Esophagus muscularis mucosa (tissue), 4 donors: ENCODE measurements around the gene ZBTB34. TPM values are rescaled to one million over a fixed set of nuclear protein-coding genes. Genes with fewer than 3 reads are reported as not detected.

Experiments used
- DNase-seq: peaks from one replicate; pipeline ENCODE4 v3.0.0-alpha.2; 2017; ENCODE audit errors: extremely low spot score
- H3K27ac ChIP-seq, 4 donors: fragments of 200-600 bp; sonication (generic); replicated peaks in 1 of 4; 1 replicate in 3 of 4; 2 replicates in 1 of 4; pipeline ENCODE4 v1.5.1; 2016 to 2019; ENCODE audit warnings: mild to moderate bottlenecking in 1 of 4
- H3K27me3 ChIP-seq, 4 donors: fragments of 200-600 bp; sonication (generic); one replicate each; pipeline versions ENCODE4 v1.5.1 to v1.6.0; 2016 to 2019
- H3K36me3 ChIP-seq, 4 donors: fragments of 200-600 bp; sonication (generic); one replicate each; pipeline ENCODE4 v1.5.1; 2016 to 2019
- H3K4me1 ChIP-seq, 4 donors: fragments of 200-600 bp; sonication (generic); one replicate each; pipeline ENCODE4 v1.5.1; 2016 to 2019
- H3K4me3 ChIP-seq, 4 donors: fragments of 200-600 bp; sonication (generic); 1 replicate in 2 of 4; 2 replicates in 2 of 4; pipeline ENCODE4 v1.5.1; 2016 to 2019; ENCODE audit warnings: mild to moderate bottlenecking in 4 of 4, moderate library complexity in 1 of 4
- H3K9me3 ChIP-seq, 4 donors: fragments of 200-600 bp; sonication (generic); 1 replicate in 3 of 4; 2 replicates in 1 of 4; pipeline ENCODE4 v1.5.1; 2016 to 2019
- CTCF ChIP-seq, 3 experiments: fragments of 200-600 bp in 2 of 3; fragments of 450-650 bp in 1 of 3; sonication (generic) in 2 of 3; IDR thresholded peaks; one replicate each; pipeline ENCODE4 v1.5.1; 2017 to 2019; ENCODE audit warnings: antibody characterized with exemption in 3 of 3, mild to moderate bottlenecking in 2 of 3, moderate library complexity in 1 of 3
- EP300 ChIP-seq: sonication (generic); formaldehyde crosslinking; IDR thresholded peaks from one replicate; pipeline ENCODE4 v1.6.1; 2017; ENCODE audit warnings: antibody characterized with exemption
- POLR2A ChIP-seq: fragments of 450-650 bp; IDR thresholded peaks from one replicate; pipeline ENCODE4 v1.6.1; 2017; ENCODE audit warnings: antibody characterized with exemption, moderate library complexity, mild to moderate bottlenecking, low read depth
- POLR2AphosphoS5 ChIP-seq, 2 donors: sonication (generic); formaldehyde crosslinking; IDR thresholded peaks; one replicate each; pipeline ENCODE4 v1.6.1; 2017; ENCODE audit warnings: antibody characterized with exemption in 2 of 2
- WGBS: methylation state at CpG from one replicate; pipeline ENCODE4 v1.1.5; 2018; 5-methylcytosine and 5-hydroxymethylcytosine counted together
- intact Hi-C: fragments of 100-400 bp; cut with DNase I; formaldehyde crosslinking; loops from one replicate; pipeline ENCODE4 v1.15.1; 2023
- total RNA-seq, 4 donors: library from RNA; depleted of rRNA; stranded (reverse); fragments of >200 nt; gene quantifications; one replicate each; pipeline versions ENCODE4 v1.1.0 to v1.2.1, GENCODE V29; 2016

ZBTB34 gene
- total RNA-seq, 4 donors from 2014 or later: 10.4 to 16.8 (median 12.6) TPM

GRCh38 chr9:126839301-126839700, 21.1 kb upstream of the ZBTB34 start:
- intact Hi-C loops: no loop called here
- Histone ChIP-seq H3K4me1 (peaks cover 7 to 14% (median 9%) of the 10 kb centered on the region in 4 donors), H3K27me3 (no peaks in the 10 kb centered on the region), H3K4me3 (no peak overlapping the region), H3K36me3 (peaks cover 0 to 41% (median 22%) of the 10 kb centered on the region in 4 donors), H3K9me3 (no peaks in the 10 kb centered on the region), H3K27ac (no peak overlapping the region)
- no peak for TF ChIP-seq POLR2A
- TF ChIP-seq CTCF (IDR thresholded peaks at IDR 0.05): no peak
- no peak for TF ChIP-seq POLR2AphosphoS5 (IDR thresholded peaks at IDR 0.05)
- WGBS: 92% methylated on average over 6 of the region's 8 CpGs
- no peak for DNase-seq

GRCh38 chr9:126842220-126842842, 18.1 kb upstream of the ZBTB34 start:
- no peak overlapping the region for H3K4me3 ChIP-seq
- H3K36me3 ChIP-seq: peaks cover 0 to 17% (median 15%) of the 10 kb centered on the region in 4 donors
- peaks cover 5 to 12% (median 8%) of the 10 kb centered on the region in 4 donors for H3K4me1 ChIP-seq
- DNase-seq: no peak
- H3K27ac ChIP-seq: no peak overlapping the region
- H3K27me3 ChIP-seq: no peaks in the 10 kb centered on the region
- WGBS: 88% methylated on average over 11 of the region's 13 CpGs
- TF ChIP-seq POLR2AphosphoS5 (IDR thresholded peaks at IDR 0.05) (no peak), EP300 (no peak), CTCF (IDR thresholded peaks at IDR 0.05) (no peak), POLR2A (no peak)
- no peaks in the 10 kb centered on the region for H3K9me3 ChIP-seq
- intact Hi-C loops: no loop called here

GRCh38 chr9:126842977-126843799, 17.3 kb upstream of the ZBTB34 start:
- TF ChIP-seq POLR2A: no peak
- TF ChIP-seq EP300: no peak
- no peak for TF ChIP-seq CTCF (IDR thresholded peaks at IDR 0.05)
- no peak for TF ChIP-seq POLR2AphosphoS5 (IDR thresholded peaks at IDR 0.05)
- Histone ChIP-seq H3K4me1 (peaks cover 3 to 8% (median 4%) of the 10 kb centered on the region in 4 donors), H3K9me3 (no peaks in the 10 kb centered on the region), H3K27me3 (no peaks in the 10 kb centered on the region), H3K27ac (no peak overlapping the region), H3K4me3 (no peak overlapping the region), H3K36me3 (peaks cover 0 to 15% (median 14%) of the 10 kb centered on the region in 4 donors)
- WGBS: 76% methylated on average over 10 of the region's 10 CpGs
- no peak for DNase-seq
- intact Hi-C loops: no loop called here

DNA sequence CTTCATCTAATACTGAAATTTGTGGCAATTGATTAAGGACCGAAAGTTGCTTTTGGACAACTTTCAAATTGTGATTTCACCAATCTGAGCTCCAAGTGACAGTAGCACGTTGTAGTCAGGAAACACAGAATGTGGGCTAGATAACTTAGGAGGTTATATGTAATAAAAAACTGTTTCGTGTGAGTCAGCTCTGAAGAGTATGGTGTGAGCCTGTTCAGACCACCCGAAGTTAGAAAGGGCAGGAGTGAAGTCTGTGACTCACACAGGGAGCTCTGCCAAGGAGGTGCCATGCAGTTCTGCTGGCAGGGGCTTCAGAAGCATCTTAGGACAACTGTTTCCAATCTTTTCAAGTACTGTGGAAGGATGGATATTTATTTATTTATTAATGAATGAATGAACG, 16.4 kb upstream of the ZBTB34 start:
- H3K4me1 ChIP-seq: peaks cover 0 to 3% (median 0%) of the 10 kb centered on the region in 4 donors
- no peak overlapping the region for H3K27ac ChIP-seq
- no peak overlapping the region for H3K4me3 ChIP-seq
- intact Hi-C loops: no loop called here
- WGBS: 47% methylated on average over 5 of the region's 5 CpGs
- no peak for DNase-seq
- H3K9me3 ChIP-seq: no peaks in the 10 kb centered on the region
- no peaks in the 10 kb centered on the region for H3K27me3 ChIP-seq
- H3K36me3 ChIP-seq: peaks cover 0 to 8% (median 6%) of the 10 kb centered on the region in 4 donors
- TF ChIP-seq POLR2A (no peak), CTCF (IDR thresholded peaks at IDR 0.05) (no peak), EP300 (no peak), POLR2AphosphoS5 (IDR thresholded peaks at IDR 0.05) (no peak)
